HEK293 (cell line): ENCODE data around the gene PRRG1.

ENCODE experiments used
- ATF2 ChIP-seq: fragments of 450-650 bp; formaldehyde crosslinking; IDR thresholded peaks from 2 replicates; pipeline ENCODE4 v1.5.1; 2016; ENCODE audit warnings: missing biosample characterization, missing genetic modification characterization, low read depth
- MZF1 ChIP-seq: fragments of 450-650 bp; formaldehyde crosslinking; IDR thresholded peaks from 2 replicates; pipeline ENCODE4 v1.5.1; 2017; ENCODE audit warnings: missing biosample characterization, missing genetic modification characterization, borderline replicate concordance
- PRDM10 ChIP-seq: fragments of 450-650 bp; formaldehyde crosslinking; IDR thresholded peaks from 2 replicates; pipeline ENCODE4 v1.5.1; 2016; ENCODE audit warnings: missing biosample characterization, missing genetic modification characterization
- REST ChIP-seq: fragments of 450-650 bp; formaldehyde crosslinking; IDR thresholded peaks from 2 replicates; pipeline ENCODE4 v1.5.1; 2016; ENCODE audit warnings: missing biosample characterization, missing genetic modification characterization
- ZBTB1 ChIP-seq: fragments of 450-650 bp; formaldehyde crosslinking; IDR thresholded peaks from 2 replicates; pipeline ENCODE4 v1.5.1; 2016; ENCODE audit warnings: missing biosample characterization, missing genetic modification characterization
- ZFP37 ChIP-seq: fragments of 450-650 bp; formaldehyde crosslinking; IDR thresholded peaks from 2 replicates; pipeline ENCODE4 v1.5.1; 2016; ENCODE audit warnings: missing biosample characterization, missing genetic modification characterization
- ZNF24 ChIP-seq: fragments of 450-650 bp; formaldehyde crosslinking; IDR thresholded peaks from 2 replicates; pipeline ENCODE4 v1.5.1; 2016; ENCODE audit warnings: missing biosample characterization, missing genetic modification characterization
- ZNF76 ChIP-seq: fragments of 450-650 bp; formaldehyde crosslinking; IDR thresholded peaks from 2 replicates; pipeline ENCODE4; 2016; ENCODE audit warnings: low read depth, missing biosample characterization, missing genetic modification characterization, borderline replicate concordance
- ZNF776 ChIP-seq: fragments of 450-650 bp; formaldehyde crosslinking; IDR thresholded peaks from 2 replicates; pipeline ENCODE4 v1.5.0; 2017; ENCODE audit warnings: missing biosample characterization, missing genetic modification characterization, borderline replicate concordance
- TF ChIP-seq, protein P1 (sequence below): fragments of 450-650 bp; formaldehyde crosslinking; IDR thresholded peaks from 2 replicates; pipeline ENCODE4 v1.5.1; 2016; ENCODE audit warnings: missing biosample characterization, missing genetic modification characterization

GRCh38 chrX:37330642-37331041 is 18.5 kb upstream of the PRRG1 start:
- TF ChIP-seq PRDM10 (no peak), MZF1 (tag by site-specific recombination) (no peak), ZNF776 (tag by site-specific recombination) (no peak), ZNF24 (tag by site-specific recombination) (no peak), ATF2 (no peak), ZFP37 (tag by site-specific recombination) (no peak), ZNF76 (tag by site-specific recombination) (no peak), REST (no peak), ZBTB1 (tag by site-specific recombination) (no peak)
- TF ChIP-seq, protein P1, sequence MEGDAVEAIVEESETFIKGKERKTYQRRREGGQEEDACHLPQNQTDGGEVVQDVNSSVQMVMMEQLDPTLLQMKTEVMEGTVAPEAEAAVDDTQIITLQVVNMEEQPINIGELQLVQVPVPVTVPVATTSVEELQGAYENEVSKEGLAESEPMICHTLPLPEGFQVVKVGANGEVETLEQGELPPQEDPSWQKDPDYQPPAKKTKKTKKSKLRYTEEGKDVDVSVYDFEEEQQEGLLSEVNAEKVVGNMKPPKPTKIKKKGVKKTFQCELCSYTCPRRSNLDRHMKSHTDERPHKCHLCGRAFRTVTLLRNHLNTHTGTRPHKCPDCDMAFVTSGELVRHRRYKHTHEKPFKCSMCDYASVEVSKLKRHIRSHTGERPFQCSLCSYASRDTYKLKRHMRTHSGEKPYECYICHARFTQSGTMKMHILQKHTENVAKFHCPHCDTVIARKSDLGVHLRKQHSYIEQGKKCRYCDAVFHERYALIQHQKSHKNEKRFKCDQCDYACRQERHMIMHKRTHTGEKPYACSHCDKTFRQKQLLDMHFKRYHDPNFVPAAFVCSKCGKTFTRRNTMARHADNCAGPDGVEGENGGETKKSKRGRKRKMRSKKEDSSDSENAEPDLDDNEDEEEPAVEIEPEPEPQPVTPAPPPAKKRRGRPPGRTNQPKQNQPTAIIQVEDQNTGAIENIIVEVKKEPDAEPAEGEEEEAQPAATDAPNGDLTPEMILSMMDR (tag by site-specific recombination): no peak
